Inferior parietal cortex (tissue), 1 donor: ENCODE results near the gene BACH1.

Experiments used
- DNase-seq: peaks from one replicate; pipeline ENCODE4 v3.0.0-alpha.2; 2016; ENCODE audit errors: extremely low spot score

Gene BACH1

GRCh38 chr21:29382030-29382654, 83.4 kb downstream of the BACH1 start:
- DNase-seq, result no peak

- DNase-seq, result no peak
Observed at GRCh38 chr21:29384683-29385359, 86.1 kb downstream of the BACH1 start.

- DNase-seq, result no peak
Observed at GRCh38 chr21:29385934-29386520, 87.3 kb downstream of the BACH1 start.

- no peak for DNase-seq
Observed at GRCh38 chr21:29386803-29387202, 88.1 kb downstream of the BACH1 start.

- DNase-seq, result no peak
Observed at GRCh38 chr21:29387598-29387997, 88.9 kb downstream of the BACH1 start.

- no peak for DNase-seq
Observed at GRCh38 chr21:29389136-29389535, 90.4 kb downstream of the BACH1 start.

GRCh38 chr21:29390778-29391177, 92.1 kb downstream of the BACH1 start:
- no peak for DNase-seq

GRCh38 chr21:29394051-29394450, 95.3 kb downstream of the BACH1 start:
- DNase-seq, result no peak
